Left lobe of liver (tissue), 2 donors: ENCODE measurements around the gene GPR153. TPM values are rescaled to one million over a fixed set of nuclear protein-coding genes. Genes with fewer than 3 reads are reported as not detected.

Experiments
- ATAC-seq: fragments of 200-7000 bp; cut with Tn5 transposase; one replicate; pipeline ENCODE4 v1.9.1; 2020; ENCODE audit warnings: mild to moderate bottlenecking, moderate library complexity
- DNase-seq: peaks from one replicate; pipeline ENCODE4 v3.0.0-alpha.2; 2020; ENCODE audit warnings: low spot score
- total RNA-seq: library from RNA; stranded (reverse); gene quantifications from one replicate; pipeline ENCODE4 v1.2.1, GENCODE V29; 2021
- donor health status: DM: no; HTN: no; CAD: no; lungs with moderate emphysema.
- donor health status: DM: no; HTN: yes; CAD: no.

GPR153 gene
- total RNA-seq, 1 donor from 2014 or later, result 40.0 TPM

GRCh38 chr1:6271006-6271405 lies 10.1 kb upstream of the GPR153 start:
- DNase-seq (no peak), ATAC-seq (no peak)

GRCh38 chr1:6270401-6270800 lies 9.5 kb upstream of the GPR153 start:
- DNase-seq, result no peak

GRCh38 chr1:6269720-6270400 lies 9.0 kb upstream of the GPR153 start:
- no peak for ATAC-seq
- no peak for DNase-seq

More at GRCh38 chr1:6270401-6270800, 9.5 kb upstream of the GPR153 start:
- ATAC-seq, result no peak

DNA sequence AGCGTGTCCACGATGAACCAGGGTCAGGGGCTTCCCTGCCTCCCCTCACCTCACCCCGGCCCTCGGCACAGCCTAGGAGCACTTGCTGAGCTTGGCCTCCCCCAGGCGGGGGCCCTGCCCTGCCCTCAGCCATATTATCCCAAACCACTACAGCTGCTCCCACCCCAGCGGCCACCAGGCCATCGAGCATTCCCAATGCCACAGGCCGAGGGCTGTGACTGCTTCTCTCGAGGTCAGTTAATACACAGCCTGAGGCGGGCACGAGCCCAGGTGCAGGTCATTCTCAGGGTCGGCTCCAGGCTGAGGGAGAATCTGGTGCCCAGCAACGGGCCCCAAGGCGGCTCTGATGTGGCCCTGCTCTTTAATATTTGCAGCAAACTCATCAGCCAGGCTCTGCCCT lies 8.4 kb upstream of the GPR153 start:
- ATAC-seq (no peak), DNase-seq (no peak)

DNA sequence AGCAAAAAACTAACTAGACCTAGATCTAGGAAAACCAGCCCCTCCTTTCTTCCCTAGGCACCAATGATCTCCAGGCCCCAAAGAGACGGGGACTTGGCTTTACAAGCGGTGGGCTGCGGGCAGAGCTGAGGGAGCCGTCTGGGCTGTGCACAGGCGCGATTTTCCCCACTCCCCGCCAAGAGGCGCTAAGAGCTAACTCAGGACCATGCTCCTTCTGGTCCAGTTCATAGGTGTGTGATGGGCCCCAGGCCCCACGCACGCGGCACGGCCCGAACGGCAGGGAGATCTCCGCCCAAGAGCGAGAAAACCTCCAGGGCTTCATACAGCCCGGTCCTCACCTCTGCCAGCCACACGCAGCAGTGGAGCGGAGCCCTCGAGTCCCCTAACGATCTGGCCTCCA lies 7.5 kb upstream of the GPR153 start:
- DNase-seq (no peak), ATAC-seq (no peak)

GRCh38 chr1:6267686-6268322 lies 6.9 kb upstream of the GPR153 start:
- ATAC-seq, result no peak
- DNase-seq, result no peak

- DNase-seq (no peak), ATAC-seq (no peak)
These were observed 5.7 kb upstream of the GPR153 start for GRCh38 chr1:6266641-6267040.

DNA sequence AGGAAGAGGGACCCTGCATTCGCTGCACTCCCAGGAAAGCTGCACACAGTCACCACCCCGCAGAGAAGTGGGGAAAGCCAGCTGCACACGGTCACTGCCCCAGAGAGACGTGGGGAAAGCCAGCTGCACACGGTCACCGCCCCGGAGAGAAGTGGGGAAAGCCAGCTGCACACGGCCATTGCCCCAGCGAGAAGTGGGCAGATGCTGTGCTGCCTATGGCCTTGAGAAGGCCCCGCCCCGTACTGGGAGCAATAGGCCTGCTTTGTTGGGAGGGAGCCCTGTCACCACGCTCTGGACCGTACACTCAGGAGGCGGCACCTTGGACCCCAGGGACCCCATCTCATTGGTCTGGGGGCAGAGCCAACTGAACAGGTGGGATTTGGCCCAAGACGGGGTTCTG lies 4.3 kb upstream of the GPR153 start:
- ATAC-seq, result no peak
- no peak for DNase-seq

DNA sequence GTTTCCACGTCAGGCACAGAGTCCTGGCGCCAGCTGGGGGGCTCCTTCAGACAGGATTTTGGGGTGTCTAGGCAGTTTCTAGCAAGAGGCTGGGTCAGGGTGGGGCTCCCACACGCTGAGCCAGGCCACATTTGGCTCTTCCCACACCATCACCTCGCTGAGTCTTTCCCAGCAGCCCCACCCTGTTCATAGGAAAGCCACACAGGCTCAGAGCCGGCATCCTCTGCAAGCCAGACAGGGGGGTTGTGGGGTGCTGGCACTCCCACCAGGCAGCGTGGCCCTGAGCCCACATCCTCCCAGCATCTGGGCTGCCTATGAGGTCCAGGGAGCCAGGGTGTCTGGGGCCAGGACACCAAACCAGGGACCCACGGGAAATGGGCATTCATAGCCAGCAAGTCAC lies 2.8 kb upstream of the GPR153 start:
- DNase-seq, result no peak

DNA sequence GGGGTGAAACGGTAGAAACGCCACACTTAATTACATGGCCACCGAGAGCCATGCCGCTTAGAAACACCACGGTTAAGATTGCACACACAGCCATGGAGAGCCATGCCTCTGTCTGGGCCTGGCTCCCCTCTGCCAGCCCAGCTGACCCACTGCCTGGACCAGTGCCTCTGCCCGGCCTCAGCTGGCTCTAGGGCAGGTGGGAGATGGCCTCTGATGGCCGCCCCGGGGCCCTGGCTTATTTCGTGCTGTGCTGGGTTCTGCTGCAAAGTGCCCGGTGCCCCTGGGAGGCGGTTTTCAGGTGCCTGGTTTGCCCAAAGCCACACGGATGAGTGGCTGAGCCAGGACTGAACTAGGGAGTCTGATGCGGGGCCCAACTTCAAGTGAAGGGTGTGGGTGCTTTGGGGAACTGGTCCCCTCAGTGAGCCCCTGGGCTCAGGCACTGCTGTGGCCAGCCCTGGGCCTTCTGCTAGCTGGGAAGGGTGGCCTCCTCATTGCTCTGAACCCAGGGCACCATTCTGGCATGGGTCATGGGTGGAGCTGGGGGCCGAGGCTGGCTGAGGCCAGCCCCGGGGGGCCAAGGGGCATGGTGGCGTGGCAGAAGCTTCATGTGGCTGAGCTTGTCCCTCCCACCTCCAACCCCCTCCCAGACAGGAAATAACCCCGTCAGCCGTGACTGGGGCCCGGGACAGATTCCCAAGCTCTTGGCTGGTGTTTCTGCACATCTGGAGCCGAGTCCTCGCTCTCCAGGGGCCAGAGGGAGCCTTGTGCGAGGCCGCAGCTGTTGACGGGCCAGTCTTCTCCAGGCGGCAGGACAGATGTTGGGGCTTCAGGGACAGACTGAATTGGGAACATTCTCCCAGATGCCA lies 1.9 kb upstream of the GPR153 start:
- DNase-seq (no peak), ATAC-seq (no peak)

More for the DNA sequence above, 2.8 kb upstream of the GPR153 start:
- no peak for ATAC-seq

DNA sequence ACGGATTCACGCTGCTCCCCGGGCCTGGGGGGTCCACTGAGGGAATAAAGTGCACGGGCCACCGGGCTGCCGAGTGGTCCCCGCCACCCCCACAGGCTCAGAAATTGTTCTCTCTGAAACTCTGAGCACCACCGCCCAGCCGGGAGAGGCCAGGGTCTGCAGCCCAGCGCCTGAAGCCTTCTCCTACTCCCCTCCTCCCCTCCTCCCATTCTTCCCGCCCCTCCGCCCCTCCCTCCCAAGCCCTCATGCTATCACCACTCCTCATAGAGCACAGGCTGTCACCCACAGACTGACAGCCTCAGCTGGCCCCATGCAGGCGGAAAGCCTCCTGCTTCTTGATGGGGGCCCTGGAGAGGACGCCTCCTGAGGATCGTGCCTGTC lies 707 bp upstream of the GPR153 start:
- ATAC-seq (no peak), DNase-seq (no peak)

- ATAC-seq (peak; percentile 44), DNase-seq (peak; percentile 69)
These were observed 414 bp downstream of the GPR153 start for GRCh38 chr1:6260433-6260934.

- ATAC-seq (peak; percentile 74), DNase-seq (peak; percentile 93)
These were observed 1.2 kb downstream of the GPR153 start for GRCh38 chr1:6259491-6260362.

DNA sequence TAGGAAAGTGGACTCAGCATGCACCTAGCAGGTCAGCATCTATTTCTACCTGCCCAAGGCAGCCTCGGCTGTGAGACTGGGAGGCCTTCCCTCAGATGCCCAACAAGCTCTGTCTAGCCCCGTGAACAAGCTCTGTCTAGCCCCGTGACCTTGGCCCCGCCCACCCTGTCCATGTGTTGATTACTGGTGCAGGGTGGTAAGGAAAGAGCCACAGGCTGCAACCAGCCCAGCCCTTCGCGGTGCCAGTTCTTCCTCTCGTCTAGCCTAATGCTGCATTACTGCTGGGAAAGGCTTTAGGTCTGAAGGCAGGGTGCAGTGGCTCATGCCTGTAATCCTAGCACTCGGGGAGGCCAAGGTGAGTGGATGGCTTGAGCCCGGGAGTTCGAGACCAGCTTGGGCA lies 2.2 kb downstream of the GPR153 start:
- no peak for DNase-seq
- ATAC-seq, result no peak

- DNase-seq, result no peak
- no peak for ATAC-seq
These were observed 3.3 kb downstream of the GPR153 start for GRCh38 chr1:6257541-6258069.

- no peak for DNase-seq
These were observed 4.3 kb downstream of the GPR153 start for GRCh38 chr1:6256645-6257044.

GRCh38 chr1:6254691-6255090 lies 6.2 kb downstream of the GPR153 start:
- ATAC-seq (no peak), DNase-seq (no peak)

More at GRCh38 chr1:6256645-6257044, 4.3 kb downstream of the GPR153 start:
- ATAC-seq, result no peak

- DNase-seq (no peak), ATAC-seq (no peak)
These were observed 7.5 kb downstream of the GPR153 start for GRCh38 chr1:6253380-6253779.

- ATAC-seq, result no peak
- no peak for DNase-seq
These were observed 8.6 kb downstream of the GPR153 start for GRCh38 chr1:6252374-6252710.

GRCh38 chr1:6251681-6252373 lies 9.1 kb downstream of the GPR153 start:
- DNase-seq (no peak), ATAC-seq (no peak)
